ENCODE results near the gene GPR171.

GRCh38 chr3:151155409-151156128 lies 47.4 kb downstream of the GPR171 start:
- no peak for TF ChIP-seq CTCF (IDR thresholded peaks at IDR 0.05)
- TF ChIP-seq POLR2A (IDR thresholded peaks at IDR 0.05) = no peak
